Progenitor cell of endocrine pancreas (in vitro differentiated cells): Measurements from ENCODE around the gene PRPF39. TPM values are rescaled to one million over a fixed set of nuclear protein-coding genes. Genes with fewer than 3 reads are reported as not detected.
A peak's percentile ranks its signal among the peaks of the same experiment; 100 is the strongest.

Experiments
- DNase-seq: peaks from one replicate; pipeline ENCODE4 v3.0.0; 2021; ENCODE audit warnings: low spot score; ENCODE audit not compliant: unreplicated experiment
- H3K27ac Mint-ChIP-seq: 2 replicates; pipeline ENCODE4 v1.8.0; 2021; ENCODE audit warnings: mild to moderate bottlenecking, moderate library complexity, mixed read lengths
- H3K27me3 Mint-ChIP-seq: 2 replicates; pipeline ENCODE4 v1.8.0; 2021; ENCODE audit warnings: mixed read lengths
- H3K36me3 Mint-ChIP-seq: 2 replicates; pipeline ENCODE4 v1.8.0; 2022; ENCODE audit warnings: mixed read lengths; ENCODE audit not compliant: insufficient read depth
- H3K4me1 Mint-ChIP-seq: 2 replicates; pipeline ENCODE4 v1.8.0; 2021; ENCODE audit warnings: low read depth, mixed read lengths
- H3K4me3 Mint-ChIP-seq: 2 replicates; pipeline ENCODE4 v1.8.0; 2021; ENCODE audit warnings: low read depth, mild to moderate bottlenecking, moderate library complexity, mixed read lengths
- H3K9me3 Mint-ChIP-seq: 2 replicates; pipeline ENCODE4 v1.8.0; 2021; ENCODE audit warnings: low read depth, mixed read lengths
- total RNA-seq: library from RNA; stranded (reverse); gene quantifications from 2 replicates; pipeline ENCODE4 v1.2.1, GENCODE V29; 2021
- TF ChIP-seq, protein P1 (sequence below): fragments of 200-600 bp; sonication (generic); IDR thresholded peaks from one replicate; pipeline ENCODE4 v1.5.0; 2021; ENCODE audit warnings: antibody characterized with exemption, mild to moderate bottlenecking; ENCODE audit not compliant: unreplicated experiment

Gene PRPF39
- total RNA-seq, 1 donor from 2014 or later: 66.8 TPM

DNA sequence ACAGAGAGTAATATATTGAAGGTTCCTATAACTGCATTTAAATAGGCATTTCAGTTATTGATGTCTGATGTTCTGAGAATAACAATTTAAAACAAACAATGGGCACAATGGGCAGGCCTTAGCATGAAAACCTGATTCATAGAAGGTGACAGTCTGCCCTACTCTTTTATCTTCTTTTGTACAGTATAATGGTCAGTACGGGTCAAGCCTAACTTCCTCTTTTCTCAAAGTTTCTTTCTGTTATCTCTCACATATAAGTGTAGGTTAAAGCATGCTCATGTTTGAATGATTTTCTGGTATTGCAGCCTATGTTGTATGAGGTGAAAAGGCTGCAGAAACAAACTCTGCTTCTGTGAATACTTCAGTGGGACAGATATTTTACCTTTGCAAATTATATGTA lies 36.2 kb downstream of the PRPF39 start:
- TF ChIP-seq, protein P1, sequence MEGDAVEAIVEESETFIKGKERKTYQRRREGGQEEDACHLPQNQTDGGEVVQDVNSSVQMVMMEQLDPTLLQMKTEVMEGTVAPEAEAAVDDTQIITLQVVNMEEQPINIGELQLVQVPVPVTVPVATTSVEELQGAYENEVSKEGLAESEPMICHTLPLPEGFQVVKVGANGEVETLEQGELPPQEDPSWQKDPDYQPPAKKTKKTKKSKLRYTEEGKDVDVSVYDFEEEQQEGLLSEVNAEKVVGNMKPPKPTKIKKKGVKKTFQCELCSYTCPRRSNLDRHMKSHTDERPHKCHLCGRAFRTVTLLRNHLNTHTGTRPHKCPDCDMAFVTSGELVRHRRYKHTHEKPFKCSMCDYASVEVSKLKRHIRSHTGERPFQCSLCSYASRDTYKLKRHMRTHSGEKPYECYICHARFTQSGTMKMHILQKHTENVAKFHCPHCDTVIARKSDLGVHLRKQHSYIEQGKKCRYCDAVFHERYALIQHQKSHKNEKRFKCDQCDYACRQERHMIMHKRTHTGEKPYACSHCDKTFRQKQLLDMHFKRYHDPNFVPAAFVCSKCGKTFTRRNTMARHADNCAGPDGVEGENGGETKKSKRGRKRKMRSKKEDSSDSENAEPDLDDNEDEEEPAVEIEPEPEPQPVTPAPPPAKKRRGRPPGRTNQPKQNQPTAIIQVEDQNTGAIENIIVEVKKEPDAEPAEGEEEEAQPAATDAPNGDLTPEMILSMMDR: no peak

DNA sequence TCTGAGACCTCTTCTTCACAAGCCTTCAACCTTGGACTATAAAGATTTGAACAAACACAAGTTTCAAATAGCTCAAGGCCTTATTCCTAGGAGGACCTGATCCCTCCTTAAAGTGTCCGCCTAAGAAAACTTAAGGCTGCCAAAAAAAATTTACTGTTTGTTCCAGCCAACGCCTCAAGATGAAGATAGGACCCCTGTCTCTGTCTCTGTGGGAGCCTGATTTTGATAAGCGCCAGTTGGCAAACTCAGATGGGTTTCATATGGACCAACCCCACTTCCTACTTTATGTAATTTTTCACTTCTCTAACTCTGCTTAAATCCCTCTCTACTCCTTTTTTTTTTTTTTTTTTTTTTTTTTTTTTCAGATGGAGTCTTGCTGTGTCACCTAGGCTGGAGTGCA lies 39.4 kb downstream of the PRPF39 start:
- no peaks in the 10 kb centered on the region for H3K27me3 Mint-ChIP-seq
- no peak overlapping the region for H3K4me3 Mint-ChIP-seq
- TF ChIP-seq, protein P1: no peak
- no peak for DNase-seq
- H3K36me3 Mint-ChIP-seq: peaks cover 28% of the 10 kb centered on the region
- H3K27ac Mint-ChIP-seq: no peak overlapping the region
- no peaks in the 10 kb centered on the region for H3K4me1 Mint-ChIP-seq
- no peaks in the 10 kb centered on the region for H3K9me3 Mint-ChIP-seq

More for the DNA sequence above, 36.2 kb downstream of the PRPF39 start:
- Mint-ChIP-seq H3K27me3 (no peaks in the 10 kb centered on the region), H3K27ac (no peak overlapping the region), H3K36me3 (peaks cover 26% of the 10 kb centered on the region), H3K9me3 (no peaks in the 10 kb centered on the region), H3K4me1 (peaks cover 7% of the 10 kb centered on the region), H3K4me3 (no peak overlapping the region)
- no peak for DNase-seq

DNA sequence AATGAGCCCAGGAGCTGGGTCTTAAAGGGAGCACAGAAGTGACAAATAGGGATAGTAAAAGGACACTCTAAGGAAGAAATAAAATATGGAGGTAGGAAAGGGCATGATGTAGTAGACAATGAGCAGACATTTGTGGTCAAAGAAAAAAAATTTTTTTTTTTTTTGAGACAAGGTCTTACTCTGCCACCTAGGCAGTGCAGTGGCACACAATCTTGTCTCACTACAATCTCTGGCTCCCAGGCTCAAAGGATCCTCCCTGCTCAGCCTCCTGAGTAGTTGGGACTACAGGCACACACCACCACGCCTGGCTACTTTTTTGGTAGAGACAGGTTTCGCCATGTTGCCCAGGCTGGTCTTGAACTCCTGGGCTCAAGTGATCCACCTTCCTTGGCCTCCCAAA lies 41.8 kb downstream of the PRPF39 start:
- TF ChIP-seq, protein P1: no peak
- Mint-ChIP-seq H3K9me3 (no peaks in the 10 kb centered on the region), H3K4me3 (no peak overlapping the region), H3K4me1 (no peaks in the 10 kb centered on the region), H3K36me3 (peaks cover 21% of the 10 kb centered on the region), H3K27ac (no peak overlapping the region), H3K27me3 (no peaks in the 10 kb centered on the region)
- DNase-seq: no peak

DNA sequence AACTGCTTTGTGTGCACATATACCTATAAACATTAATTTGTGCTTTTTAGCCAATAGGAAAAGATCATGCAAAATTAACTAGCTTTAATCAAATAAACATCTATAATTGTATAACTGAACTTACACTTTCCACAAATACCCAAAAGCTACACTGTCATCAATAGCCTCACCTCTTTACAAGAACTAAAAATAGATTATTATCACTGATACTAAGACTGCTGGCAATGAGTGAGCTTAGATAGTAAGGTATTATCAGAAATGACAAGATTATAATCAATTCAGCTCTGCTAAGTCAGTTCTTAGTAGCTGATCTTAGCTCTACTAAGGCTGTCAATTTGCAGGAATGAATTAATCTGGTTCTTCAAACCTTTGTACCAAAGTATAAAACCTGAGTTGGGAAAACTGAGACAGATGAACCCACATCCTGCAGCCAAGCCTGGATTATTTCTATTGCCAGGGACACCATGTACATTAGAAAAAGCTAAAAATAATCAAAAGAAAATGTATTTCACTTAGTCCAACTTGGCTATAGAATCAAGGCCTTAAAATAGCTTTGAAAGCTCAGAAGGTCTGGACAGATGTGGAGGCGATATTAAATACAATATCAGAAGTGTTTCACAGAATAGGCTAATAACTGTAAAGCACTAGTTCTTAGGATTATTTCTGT lies 45.2 kb downstream of the PRPF39 start:
- Mint-ChIP-seq H3K27ac (no peak overlapping the region), H3K4me3 (no peak overlapping the region), H3K36me3 (peaks cover 10% of the 10 kb centered on the region), H3K9me3 (no peaks in the 10 kb centered on the region), H3K4me1 (peaks cover 6% of the 10 kb centered on the region), H3K27me3 (no peaks in the 10 kb centered on the region)
- DNase-seq: no peak
- TF ChIP-seq, protein P1: no peak

DNA sequence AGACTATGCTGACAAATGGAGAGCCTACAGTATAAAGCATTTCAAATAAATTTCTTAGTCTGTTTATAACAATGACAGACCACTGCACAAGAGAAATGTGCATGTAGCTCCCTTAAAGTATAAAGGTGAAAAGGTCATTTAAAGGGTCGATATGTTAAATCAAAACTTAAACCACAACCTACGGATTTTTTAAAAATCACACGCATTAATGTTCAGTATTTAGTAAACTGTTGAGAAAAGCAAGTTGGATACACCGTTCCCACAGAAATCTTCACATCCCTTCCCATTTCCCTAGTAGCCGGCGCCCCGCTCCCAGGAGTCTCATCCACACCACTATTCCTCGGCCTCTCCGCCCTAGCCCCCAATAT lies 49.8 kb downstream of the PRPF39 start:
- TF ChIP-seq, protein P1: no peak
- Mint-ChIP-seq H3K9me3 (no peaks in the 10 kb centered on the region), H3K4me3 (peak overlapping the region; percentile 96), H3K27me3 (no peaks in the 10 kb centered on the region), H3K4me1 (peaks cover 25% of the 10 kb centered on the region), H3K27ac (peak overlapping the region; percentile 99), H3K36me3 (no peaks in the 10 kb centered on the region)
- DNase-seq: no peak
